ENCODE data around the gene ASCL5. TPM values are rescaled to one million over a fixed set of nuclear protein-coding genes. Genes with fewer than 3 reads are reported as not detected.

The ASCL5 gene, protein sequence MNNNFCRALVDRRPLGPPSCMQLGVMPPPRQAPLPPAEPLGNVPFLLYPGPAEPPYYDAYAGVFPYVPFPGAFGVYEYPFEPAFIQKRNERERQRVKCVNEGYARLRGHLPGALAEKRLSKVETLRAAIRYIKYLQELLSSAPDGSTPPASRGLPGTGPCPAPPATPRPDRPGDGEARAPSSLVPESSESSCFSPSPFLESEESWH
- 0.29 TPM for total RNA-seq
- long read RNA-seq, result 0 reads

DNA sequence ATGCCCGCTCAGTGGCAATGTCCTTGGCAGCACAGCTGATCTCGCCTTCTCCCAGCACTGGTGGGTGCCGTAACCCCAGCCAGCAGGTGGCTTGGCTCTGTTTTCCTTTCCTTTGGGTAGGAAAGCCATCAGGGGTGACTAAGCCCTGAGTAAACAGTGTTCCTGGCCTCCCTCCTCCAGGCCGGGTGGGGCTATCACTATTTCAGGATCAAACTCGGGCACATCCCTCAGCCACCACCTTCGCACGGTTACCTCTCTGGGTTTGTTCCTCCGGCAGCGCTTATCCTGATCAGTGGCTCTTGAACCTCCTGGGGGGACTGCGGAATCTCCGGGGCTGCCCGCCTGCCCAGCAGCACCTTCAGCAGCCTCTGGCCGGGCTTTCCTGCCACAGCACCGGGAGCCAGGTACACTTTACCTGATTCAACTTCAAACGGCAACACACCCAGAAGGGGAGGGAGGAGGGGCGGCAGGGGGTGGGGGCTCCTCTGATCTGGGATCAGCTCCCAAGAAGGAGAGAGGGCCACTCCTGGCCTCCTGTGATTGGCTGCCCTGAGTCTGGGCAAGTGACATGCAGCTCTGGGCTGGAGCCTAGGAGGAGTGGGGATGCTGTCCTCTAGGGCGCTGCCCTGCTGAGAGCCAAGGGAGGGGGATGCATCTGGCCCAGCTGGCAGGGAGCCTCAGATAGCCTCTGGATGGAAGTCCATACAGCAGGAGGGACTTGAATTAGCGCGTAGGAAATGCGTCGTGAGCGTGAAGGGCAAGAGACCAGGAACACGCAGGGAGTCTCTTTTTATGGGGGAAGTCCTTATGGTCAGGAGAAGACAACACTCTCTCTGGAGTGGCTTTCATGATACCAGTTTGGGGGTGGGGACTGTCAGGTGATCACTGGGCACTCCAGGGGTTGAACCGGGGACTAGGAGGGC, at the start of gene ASCL5:
TSS of gene ASCL5 (minus strand) at position 353 of the 923 bp plus-strand sequence. CDS start 11,812 bp downstream, outside the sequence.
- Histone ChIP-seq H3K4me3 (no peak within 1 kb of the TSS), H3K4me1 (no peaks in the 10 kb centered on the region), H3K9me3 (no peaks in the 10 kb centered on the region), H3K27ac (no peak within 1 kb of the TSS), H3K36me3 (no peaks in the 10 kb centered on the region), H3K27me3 (no peaks in the 10 kb centered on the region)
- peak; percentile 82 for ATAC-seq
- intact Hi-C loops (cut with DNase I), result no loop called here
- DNase-seq, result peak; percentile 70
- TF ChIP-seq, protein P1, sequence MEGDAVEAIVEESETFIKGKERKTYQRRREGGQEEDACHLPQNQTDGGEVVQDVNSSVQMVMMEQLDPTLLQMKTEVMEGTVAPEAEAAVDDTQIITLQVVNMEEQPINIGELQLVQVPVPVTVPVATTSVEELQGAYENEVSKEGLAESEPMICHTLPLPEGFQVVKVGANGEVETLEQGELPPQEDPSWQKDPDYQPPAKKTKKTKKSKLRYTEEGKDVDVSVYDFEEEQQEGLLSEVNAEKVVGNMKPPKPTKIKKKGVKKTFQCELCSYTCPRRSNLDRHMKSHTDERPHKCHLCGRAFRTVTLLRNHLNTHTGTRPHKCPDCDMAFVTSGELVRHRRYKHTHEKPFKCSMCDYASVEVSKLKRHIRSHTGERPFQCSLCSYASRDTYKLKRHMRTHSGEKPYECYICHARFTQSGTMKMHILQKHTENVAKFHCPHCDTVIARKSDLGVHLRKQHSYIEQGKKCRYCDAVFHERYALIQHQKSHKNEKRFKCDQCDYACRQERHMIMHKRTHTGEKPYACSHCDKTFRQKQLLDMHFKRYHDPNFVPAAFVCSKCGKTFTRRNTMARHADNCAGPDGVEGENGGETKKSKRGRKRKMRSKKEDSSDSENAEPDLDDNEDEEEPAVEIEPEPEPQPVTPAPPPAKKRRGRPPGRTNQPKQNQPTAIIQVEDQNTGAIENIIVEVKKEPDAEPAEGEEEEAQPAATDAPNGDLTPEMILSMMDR (IDR thresholded peaks at IDR 0.05), result no peak

DNA sequence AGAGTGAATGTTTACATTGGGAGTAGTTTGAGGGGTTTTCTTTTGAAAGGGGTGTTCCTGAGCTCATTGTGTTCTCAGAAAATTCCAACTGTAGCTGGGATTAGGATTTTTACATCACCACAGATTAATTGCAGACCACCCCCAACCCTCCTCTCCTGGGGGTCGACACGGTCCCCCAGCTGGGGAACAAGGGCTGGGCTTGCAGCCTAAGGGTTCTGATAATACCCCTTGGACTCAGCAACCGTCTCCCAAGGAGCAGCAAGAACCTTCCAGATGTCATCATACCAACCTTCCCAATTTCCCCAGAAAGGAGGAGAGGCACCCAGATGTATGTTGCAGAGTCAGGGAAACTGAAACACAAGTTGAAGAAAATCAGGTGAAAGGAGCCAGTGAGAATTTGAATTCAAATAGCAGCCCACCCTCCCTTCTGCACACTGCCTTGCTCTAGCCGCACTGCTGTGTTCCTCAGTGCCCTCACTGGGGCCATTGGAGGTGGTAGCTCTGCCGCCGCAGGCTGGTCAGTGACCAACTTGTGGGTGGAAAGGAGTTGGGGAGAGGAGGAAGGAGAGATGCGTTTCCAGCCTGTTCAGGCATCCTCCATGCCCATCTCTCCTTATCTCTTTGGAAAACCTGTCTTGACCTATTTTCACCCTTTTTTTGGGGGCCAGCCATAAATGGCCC, 49.0 kb upstream of the ASCL5 start:
- H3K36me3 ChIP-seq, result no peaks in the 10 kb centered on the region
- H3K27me3 ChIP-seq, result no peaks in the 10 kb centered on the region
- TF ChIP-seq, protein P1 (IDR thresholded peaks at IDR 0.05), result no peak
- DNase-seq, result peak; percentile 35
- no peaks in the 10 kb centered on the region for H3K9me3 ChIP-seq
- no peak overlapping the region for H3K27ac ChIP-seq
- H3K4me3 ChIP-seq, result no peak overlapping the region
- no peaks in the 10 kb centered on the region for H3K4me1 ChIP-seq
- no peak for ATAC-seq
- intact Hi-C loops (cut with DNase I), result no loop called here

DNA sequence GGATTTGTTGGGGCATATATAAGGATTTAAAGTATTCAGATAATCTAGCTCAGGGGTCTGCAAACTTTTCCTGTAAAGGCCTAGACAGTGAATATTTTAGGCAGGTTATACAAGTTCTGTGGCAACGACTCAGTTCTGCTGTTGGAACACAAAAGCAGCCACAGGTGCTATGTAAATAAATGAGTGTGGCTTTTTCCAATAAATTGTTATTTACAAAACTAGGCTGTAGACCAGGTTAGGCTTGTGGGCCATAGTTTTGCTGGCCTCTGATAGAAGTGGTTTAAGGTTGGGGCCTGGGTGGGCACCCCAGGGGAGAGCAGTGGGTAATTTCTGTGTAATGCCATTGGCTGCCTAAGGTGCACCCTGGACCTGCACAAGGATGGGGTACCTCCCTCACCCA, 46.8 kb upstream of the ASCL5 start:
- H3K9me3 ChIP-seq, result no peaks in the 10 kb centered on the region
- no peaks in the 10 kb centered on the region for H3K36me3 ChIP-seq
- DNase-seq (no peak), ATAC-seq (no peak)
- intact Hi-C loops (cut with DNase I), result no loop called here
- TF ChIP-seq, protein P1 (IDR thresholded peaks at IDR 0.05), result no peak
- H3K4me1 ChIP-seq, result peaks cover 5% of the 10 kb centered on the region
- H3K27ac ChIP-seq, result no peak overlapping the region
- no peak overlapping the region for H3K4me3 ChIP-seq
- no peaks in the 10 kb centered on the region for H3K27me3 ChIP-seq

DNA sequence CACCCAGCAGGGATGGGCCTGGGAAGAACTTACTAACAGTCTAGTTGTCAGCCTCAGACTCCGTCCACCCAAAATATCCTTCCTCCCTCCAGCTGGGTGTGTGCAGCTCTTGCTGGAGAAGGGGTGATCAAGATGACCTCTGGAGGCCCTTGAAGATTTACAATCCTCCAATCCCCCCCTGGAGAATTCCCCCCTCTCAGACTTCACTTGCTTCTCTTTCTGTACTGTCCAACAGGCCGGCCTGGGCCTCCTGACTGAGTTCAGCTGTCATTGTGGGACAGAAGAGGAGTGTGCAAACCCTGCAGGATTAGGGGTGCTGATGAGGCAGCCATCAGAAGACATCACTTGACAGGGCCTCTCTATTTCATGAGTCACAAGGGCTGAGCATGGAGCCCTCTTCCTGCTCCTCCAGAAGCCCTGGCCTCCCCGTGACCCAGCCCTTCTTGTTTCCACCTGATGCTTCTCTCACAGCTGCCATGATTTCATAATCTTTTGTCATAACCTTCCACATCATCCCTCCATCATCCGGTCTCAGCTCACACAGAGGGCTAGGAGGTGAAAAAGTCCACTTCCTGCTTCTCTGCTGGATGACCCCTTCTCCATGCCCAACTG, 46.1 kb upstream of the ASCL5 start:
- Histone ChIP-seq H3K27me3 (no peaks in the 10 kb centered on the region), H3K4me1 (peaks cover 5% of the 10 kb centered on the region), H3K4me3 (no peak overlapping the region), H3K36me3 (no peaks in the 10 kb centered on the region), H3K27ac (no peak overlapping the region), H3K9me3 (no peaks in the 10 kb centered on the region)
- TF ChIP-seq, protein P1 (IDR thresholded peaks at IDR 0.05), result no peak
- intact Hi-C loops (cut with DNase I), result no loop called here
- ATAC-seq (no peak), DNase-seq (no peak)

DNA sequence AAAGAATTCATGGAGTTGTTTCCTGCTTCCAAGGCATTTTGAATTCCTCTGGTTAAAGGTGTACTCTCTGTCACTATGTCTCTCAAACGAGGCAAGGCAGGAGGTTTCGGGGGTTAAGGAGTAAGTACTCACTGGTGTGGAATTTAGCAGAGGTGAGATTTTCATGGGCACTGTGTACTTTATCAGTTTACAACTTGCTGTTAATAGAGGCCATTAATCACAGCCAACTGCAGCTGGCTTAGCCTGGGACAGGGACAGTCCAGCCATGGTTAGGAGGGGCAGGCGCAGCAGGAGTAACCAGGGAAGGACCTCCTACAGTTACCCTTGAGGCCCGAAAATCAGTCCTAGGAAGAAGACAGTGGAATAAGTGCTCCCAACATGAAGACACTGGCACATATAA, 45.3 kb upstream of the ASCL5 start:
- Histone ChIP-seq H3K4me3 (no peak overlapping the region), H3K36me3 (no peaks in the 10 kb centered on the region), H3K4me1 (peaks cover 5% of the 10 kb centered on the region), H3K9me3 (no peaks in the 10 kb centered on the region), H3K27me3 (no peaks in the 10 kb centered on the region), H3K27ac (no peak overlapping the region)
- TF ChIP-seq, protein P1 (IDR thresholded peaks at IDR 0.05), result no peak
- intact Hi-C loops (cut with DNase I), result no loop called here
- ATAC-seq, result no peak
- peak; percentile 19 for DNase-seq

All from upper lobe of right lung (tissue), 1 donor.